Measurements from ENCODE around the gene ITK. TPM values are rescaled to one million over a fixed set of nuclear protein-coding genes. Genes with fewer than 3 reads are reported as not detected.

The ITK gene
- total RNA-seq, 1 donor, result not detected

- no peak for DNase-seq (ENCODE audit: low read depth)
- no peak for TF ChIP-seq CTCF (IDR thresholded peaks at IDR 0.05; ENCODE audit: insufficient read depth, low read length)
- H3K4me3 ChIP-seq (ENCODE audit: low read depth, low read length), result no peak overlapping the region
Observed at GRCh38 chr5:157258450-157258849, 77.8 kb downstream of the ITK start.

- TF ChIP-seq CTCF (IDR thresholded peaks at IDR 0.05; ENCODE audit: insufficient read depth, low read length), result no peak
- no peak overlapping the region for H3K4me3 ChIP-seq (ENCODE audit: low read depth, low read length)
- no peak for DNase-seq (ENCODE audit: low read depth)
Observed at GRCh38 chr5:157259699-157260098, 79.1 kb downstream of the ITK start.

GRCh38 chr5:157263496-157264090 is 83.0 kb downstream of the ITK start:
- TF ChIP-seq CTCF (IDR thresholded peaks at IDR 0.05; ENCODE audit: insufficient read depth, low read length), result no peak
- DNase-seq (ENCODE audit: low read depth), result no peak
- no peak overlapping the region for H3K4me3 ChIP-seq (ENCODE audit: low read depth, low read length)

- no peak for TF ChIP-seq CTCF (IDR thresholded peaks at IDR 0.05; ENCODE audit: insufficient read depth, low read length)
- H3K4me3 ChIP-seq (ENCODE audit: low read depth, low read length), result peak within 1 kb of the TSS; percentile 68
- no peak for DNase-seq (ENCODE audit: low read depth)
Observed at GRCh38 chr5:157265714-157266285, 85.2 kb downstream of the ITK start, which contains the start of gene CYFIP2. Gene CYFIP2, plus strand, starts transcription at chr5:157266123. Its CDS starts 19,239 bp downstream, at chr5:157285362.

GRCh38 chr5:157266286-157267007 is 85.8 kb downstream of the ITK start:
- no peak for TF ChIP-seq CTCF (IDR thresholded peaks at IDR 0.05; ENCODE audit: insufficient read depth, low read length)
- no peak for DNase-seq (ENCODE audit: low read depth)
- peak overlapping the region; percentile 68 for H3K4me3 ChIP-seq (ENCODE audit: low read depth, low read length)

GRCh38 chr5:157267025-157267424 is 86.4 kb downstream of the ITK start:
- no peak for DNase-seq (ENCODE audit: low read depth)
- TF ChIP-seq CTCF (IDR thresholded peaks at IDR 0.05; ENCODE audit: insufficient read depth, low read length), result no peak
- H3K4me3 ChIP-seq (ENCODE audit: low read depth, low read length), result no peak overlapping the region
